GM23338 (cell line): ENCODE measurements around the gene PROB1. TPM values are rescaled to one million over a fixed set of nuclear protein-coding genes. Genes with fewer than 3 reads are reported as not detected.

ENCODE experiments used
- ATAC-seq: fragments of 200-7000 bp; cut with Tn5 transposase; 3 replicates; pipeline ENCODE4 v1.9.1; 2020
- DNase-seq: peaks from one replicate; pipeline ENCODE4 v3.0.0-alpha.2; 2015; ENCODE audit warnings: low spot score
- H2AFZ ChIP-seq: fragments of 200-600 bp; sonication (generic); 2 replicates; pipeline ENCODE4 v1.8.0; 2016; ENCODE audit warnings: antibody characterized with exemption, mild to moderate bottlenecking, moderate library complexity
- H3F3A ChIP-seq: fragments of 200-600 bp; sonication (generic); replicated peaks from 2 replicates; pipeline ENCODE4 v1.8.0; 2017; ENCODE audit warnings: antibody characterized with exemption, mixed run types, low read depth
- H3K27ac ChIP-seq: fragments of 200-600 bp; sonication (generic); 2 replicates; pipeline ENCODE4 v1.6.1; 2016; ENCODE audit warnings: low read depth
- H3K27me3 ChIP-seq: fragments of 200-600 bp; sonication (generic); 2 replicates; pipeline ENCODE4 v1.8.0; 2016; ENCODE audit warnings: mild to moderate bottlenecking, mixed run types, moderate library complexity; ENCODE audit not compliant: insufficient read depth
- H3K36me3 ChIP-seq: fragments of 200-600 bp; sonication (generic); 2 replicates; pipeline ENCODE4 v1.8.0; 2016; ENCODE audit warnings: mild to moderate bottlenecking; ENCODE audit not compliant: insufficient read depth
- H3K4me1 ChIP-seq: fragments of 200-600 bp; sonication (generic); 2 replicates; pipeline ENCODE4 v1.8.0; 2016; ENCODE audit warnings: mild to moderate bottlenecking, moderate library complexity; ENCODE audit not compliant: insufficient read depth
- H3K4me2 ChIP-seq: fragments of 200-600 bp; sonication (generic); 2 replicates; pipeline ENCODE4 v1.7.1; 2017; ENCODE audit warnings: mixed run types
- H3K4me3 ChIP-seq: fragments of 200-600 bp; sonication (generic); 2 replicates; pipeline ENCODE4 v1.6.1; 2016; ENCODE audit warnings: mixed run types
- H3K79me2 ChIP-seq: fragments of 200-600 bp; sonication (generic); replicated peaks from 2 replicates; pipeline ENCODE4 v1.8.0; 2017; ENCODE audit warnings: mild to moderate bottlenecking; ENCODE audit not compliant: insufficient read depth
- H3K9me2 ChIP-seq: fragments of 200-600 bp; sonication (generic); 2 replicates; pipeline ENCODE4 v1.8.0; 2017; ENCODE audit not compliant: insufficient read depth
- H4K20me1 ChIP-seq: fragments of 200-600 bp; sonication (generic); replicated peaks from 2 replicates; pipeline ENCODE4 v1.8.0; 2017; ENCODE audit warnings: mild to moderate bottlenecking; ENCODE audit not compliant: insufficient read depth
- H3K27ac Mint-ChIP-seq: 2 replicates; pipeline ENCODE4 v1.8.0; 2020; ENCODE audit warnings: inconsistent platforms, mild to moderate bottlenecking, moderate library complexity, mixed read lengths
- H3K27me3 Mint-ChIP-seq: 3 replicates; pipeline ENCODE4 v1.8.0; 2022; ENCODE audit warnings: low read depth, mild to moderate bottlenecking, moderate library complexity, mixed read lengths, inconsistent platforms; ENCODE audit not compliant: insufficient read depth, poor library complexity
- H3K36me3 Mint-ChIP-seq: 3 replicates; pipeline ENCODE4 v1.8.0; 2021; ENCODE audit warnings: low read depth, mild to moderate bottlenecking, inconsistent platforms, moderate library complexity, mixed read lengths
- H3K4me1 Mint-ChIP-seq: 3 replicates; pipeline ENCODE4 v1.8.0; 2020; ENCODE audit warnings: mild to moderate bottlenecking, inconsistent platforms, mixed read lengths
- H3K4me3 Mint-ChIP-seq: 3 replicates; pipeline ENCODE4 v1.8.0; 2021; ENCODE audit warnings: moderate library complexity, mild to moderate bottlenecking, inconsistent platforms, mixed read lengths
- H3K9me3 Mint-ChIP-seq: 3 replicates; pipeline ENCODE4 v1.8.0; 2020; ENCODE audit warnings: moderate library complexity, mild to moderate bottlenecking, inconsistent platforms, mixed read lengths
- CREB1 ChIP-seq: fragments of 250-450 bp; sonication (Bioruptor Pico); IDR thresholded peaks from 2 replicates; pipeline ENCODE4 v1.5.0; 2020; ENCODE audit warnings: low read depth, mild to moderate bottlenecking, moderate library complexity
- EZH2 ChIP-seq: fragments of 200-600 bp; sonication (generic); IDR thresholded peaks from one replicate; pipeline ENCODE4 v1.8.0; 2017; ENCODE audit warnings: antibody characterized with exemption, mild to moderate bottlenecking, low read depth; ENCODE audit not compliant: unreplicated experiment
- EZH2phosphoT487 ChIP-seq: fragments of 200-600 bp; sonication (generic); IDR thresholded peaks from one replicate; pipeline ENCODE4 v1.8.1; 2018; ENCODE audit warnings: antibody characterized with exemption; ENCODE audit not compliant: unreplicated experiment
- JUNB ChIP-seq: IDR thresholded peaks from one replicate; pipeline ENCODE4 v1.6.1; 2016; ENCODE audit warnings: antibody characterized with exemption; ENCODE audit not compliant: unreplicated experiment
- NANOG ChIP-seq: IDR thresholded peaks from 2 replicates; pipeline ENCODE4 v1.6.1; 2016; ENCODE audit warnings: antibody characterized with exemption, borderline replicate concordance
- POLR2AphosphoS5 ChIP-seq: IDR thresholded peaks from 2 replicates; pipeline ENCODE4 v1.6.1; 2016; ENCODE audit warnings: antibody characterized with exemption, low read depth
- STAT1 ChIP-seq: IDR thresholded peaks from one replicate; pipeline ENCODE4 v1.6.1; 2016; ENCODE audit warnings: antibody characterized with exemption; ENCODE audit not compliant: unreplicated experiment
- ZNF114 ChIP-seq: fragments of 250-450 bp; sonication (Bioruptor Pico); IDR thresholded peaks from 2 replicates; pipeline ENCODE4 v1.5.0; 2020; ENCODE audit warnings: mild to moderate bottlenecking, moderate library complexity
- ZNF331 ChIP-seq: fragments of 250-450 bp; sonication (Bioruptor Pico); IDR thresholded peaks from 2 replicates; pipeline ENCODE4 v1.5.0; 2020; ENCODE audit warnings: low read depth, mild to moderate bottlenecking, moderate library complexity
- polyA plus RNA-seq: library from polyadenylated mRNA; unstranded; fragments of >200 nt; fragmentation: Nextera tagmentation; extraction: Ambion mirVana; gene quantifications from 2 replicates; pipeline ENCODE4 v1.2.1, GENCODE V29; 2016
- total RNA-seq: library from RNA; depleted of rRNA; stranded (reverse); fragments of >200 nt; shearing (Covaris generic); gene quantifications from 2 replicates; pipeline ENCODE4 v1.2.3, GENCODE V29; 2014
- TF ChIP-seq, protein P1 (sequence below): IDR thresholded peaks from one replicate; pipeline ENCODE4 v1.6.1; 2018; ENCODE audit warnings: antibody characterized with exemption; ENCODE audit not compliant: unreplicated experiment
- TF ChIP-seq, protein P2 (sequence below): IDR thresholded peaks from 2 replicates; pipeline ENCODE4 v1.6.1; 2016; ENCODE audit warnings: antibody characterized with exemption
- TF ChIP-seq, protein P3 (sequence below): fragments of 250-450 bp; sonication (Bioruptor Pico); IDR thresholded peaks from 2 replicates; pipeline ENCODE4 v1.5.0; 2020; ENCODE audit warnings: mild to moderate bottlenecking, moderate library complexity
- TF ChIP-seq, protein P4 (sequence below), 2 experiments: fragments of 200-600 bp in 1 of 2; sonication (generic) in 1 of 2; conservative IDR thresholded peaks; 2 replicates each; pipeline versions ENCODE4 v1.5.1 to v1.6.1; 2016 to 2017; ENCODE audit warnings: antibody characterized with exemption in 2 of 2, low read depth in 2 of 2, mild to moderate bottlenecking in 2 of 2, moderate library complexity in 1 of 2

Gene PROB1
- total and polyA plus RNA-seq, 2 experiments from 2014 or later: 0.73 to 2.7 TPM

DNA sequence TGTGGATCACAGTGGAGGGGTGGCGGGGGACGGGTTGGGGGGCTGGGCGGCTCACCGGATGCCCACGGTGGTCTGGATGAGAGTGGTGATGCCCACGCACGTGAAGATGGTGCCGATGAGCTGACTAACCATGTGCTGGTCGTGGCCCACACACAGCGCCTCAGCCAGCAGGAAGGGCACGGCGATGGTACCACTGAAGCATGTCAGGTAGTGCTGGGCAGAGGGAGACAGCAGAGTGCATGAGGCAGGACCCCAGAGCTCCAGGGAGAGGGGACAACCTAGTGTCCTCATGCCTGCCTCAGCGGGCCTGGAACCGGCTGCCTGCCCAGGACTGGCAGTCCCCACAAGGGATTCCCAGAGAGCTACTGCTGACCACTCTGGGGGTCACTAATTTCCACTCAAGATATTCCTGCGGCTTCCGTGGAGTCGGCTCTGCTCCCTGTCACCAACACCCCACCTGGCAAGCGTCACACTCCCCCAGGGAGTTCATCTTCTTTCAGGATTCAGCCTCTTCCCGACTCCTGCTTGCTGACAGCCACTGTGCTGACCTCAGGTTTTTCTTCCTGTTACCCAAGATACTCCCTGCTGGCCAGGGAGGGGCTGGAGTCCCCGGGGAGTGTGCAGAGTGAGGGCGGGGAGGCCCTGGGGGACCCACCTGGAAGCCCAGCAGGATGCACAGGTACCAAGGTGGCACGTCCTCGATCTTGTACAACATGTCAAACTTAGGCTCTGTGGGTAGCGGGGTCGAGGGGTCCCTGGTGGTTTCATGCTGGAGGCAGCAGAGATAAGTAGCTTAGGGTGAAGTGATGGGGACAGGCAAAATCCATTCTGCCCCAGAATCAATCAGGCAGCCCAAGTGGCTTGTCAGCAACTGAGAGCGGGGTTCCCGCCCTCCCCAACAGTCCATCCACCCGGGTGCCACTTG lies 12.8 kb downstream of the PROB1 start:
- peaks cover 8% of the 10 kb centered on the region for H3K27me3 Mint-ChIP-seq
- H4K20me1 ChIP-seq: no peaks in the 10 kb centered on the region; the same call in 1 of the 2 replicates
- no peaks in the 10 kb centered on the region for H3K27me3 ChIP-seq
- no peaks in the 10 kb centered on the region; the same call in 2 of the 3 replicates for H3K36me3 Mint-ChIP-seq
- no peak overlapping the region for H3K27ac Mint-ChIP-seq
- no peaks in the 10 kb centered on the region for H3K36me3 ChIP-seq
- no peak overlapping the region for H3K4me2 ChIP-seq
- TF ChIP-seq EZH2phosphoT487 (no peak), NANOG (no peak), STAT1 (no peak), CREB1 (CRISPR knock-in tag) (no peak), ZNF331 (CRISPR knock-in tag) (no peak), POLR2AphosphoS5 (no peak), EZH2 (no peak), JUNB (no peak), ZNF114 (no peak)
- TF ChIP-seq, protein P1, sequence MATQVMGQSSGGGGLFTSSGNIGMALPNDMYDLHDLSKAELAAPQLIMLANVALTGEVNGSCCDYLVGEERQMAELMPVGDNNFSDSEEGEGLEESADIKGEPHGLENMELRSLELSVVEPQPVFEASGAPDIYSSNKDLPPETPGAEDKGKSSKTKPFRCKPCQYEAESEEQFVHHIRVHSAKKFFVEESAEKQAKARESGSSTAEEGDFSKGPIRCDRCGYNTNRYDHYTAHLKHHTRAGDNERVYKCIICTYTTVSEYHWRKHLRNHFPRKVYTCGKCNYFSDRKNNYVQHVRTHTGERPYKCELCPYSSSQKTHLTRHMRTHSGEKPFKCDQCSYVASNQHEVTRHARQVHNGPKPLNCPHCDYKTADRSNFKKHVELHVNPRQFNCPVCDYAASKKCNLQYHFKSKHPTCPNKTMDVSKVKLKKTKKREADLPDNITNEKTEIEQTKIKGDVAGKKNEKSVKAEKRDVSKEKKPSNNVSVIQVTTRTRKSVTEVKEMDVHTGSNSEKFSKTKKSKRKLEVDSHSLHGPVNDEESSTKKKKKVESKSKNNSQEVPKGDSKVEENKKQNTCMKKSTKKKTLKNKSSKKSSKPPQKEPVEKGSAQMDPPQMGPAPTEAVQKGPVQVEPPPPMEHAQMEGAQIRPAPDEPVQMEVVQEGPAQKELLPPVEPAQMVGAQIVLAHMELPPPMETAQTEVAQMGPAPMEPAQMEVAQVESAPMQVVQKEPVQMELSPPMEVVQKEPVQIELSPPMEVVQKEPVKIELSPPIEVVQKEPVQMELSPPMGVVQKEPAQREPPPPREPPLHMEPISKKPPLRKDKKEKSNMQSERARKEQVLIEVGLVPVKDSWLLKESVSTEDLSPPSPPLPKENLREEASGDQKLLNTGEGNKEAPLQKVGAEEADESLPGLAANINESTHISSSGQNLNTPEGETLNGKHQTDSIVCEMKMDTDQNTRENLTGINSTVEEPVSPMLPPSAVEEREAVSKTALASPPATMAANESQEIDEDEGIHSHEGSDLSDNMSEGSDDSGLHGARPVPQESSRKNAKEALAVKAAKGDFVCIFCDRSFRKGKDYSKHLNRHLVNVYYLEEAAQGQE: no peak
- TF ChIP-seq, protein P2, sequence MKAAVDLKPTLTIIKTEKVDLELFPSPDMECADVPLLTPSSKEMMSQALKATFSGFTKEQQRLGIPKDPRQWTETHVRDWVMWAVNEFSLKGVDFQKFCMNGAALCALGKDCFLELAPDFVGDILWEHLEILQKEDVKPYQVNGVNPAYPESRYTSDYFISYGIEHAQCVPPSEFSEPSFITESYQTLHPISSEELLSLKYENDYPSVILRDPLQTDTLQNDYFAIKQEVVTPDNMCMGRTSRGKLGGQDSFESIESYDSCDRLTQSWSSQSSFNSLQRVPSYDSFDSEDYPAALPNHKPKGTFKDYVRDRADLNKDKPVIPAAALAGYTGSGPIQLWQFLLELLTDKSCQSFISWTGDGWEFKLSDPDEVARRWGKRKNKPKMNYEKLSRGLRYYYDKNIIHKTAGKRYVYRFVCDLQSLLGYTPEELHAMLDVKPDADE: no peak
- TF ChIP-seq, protein P3, sequence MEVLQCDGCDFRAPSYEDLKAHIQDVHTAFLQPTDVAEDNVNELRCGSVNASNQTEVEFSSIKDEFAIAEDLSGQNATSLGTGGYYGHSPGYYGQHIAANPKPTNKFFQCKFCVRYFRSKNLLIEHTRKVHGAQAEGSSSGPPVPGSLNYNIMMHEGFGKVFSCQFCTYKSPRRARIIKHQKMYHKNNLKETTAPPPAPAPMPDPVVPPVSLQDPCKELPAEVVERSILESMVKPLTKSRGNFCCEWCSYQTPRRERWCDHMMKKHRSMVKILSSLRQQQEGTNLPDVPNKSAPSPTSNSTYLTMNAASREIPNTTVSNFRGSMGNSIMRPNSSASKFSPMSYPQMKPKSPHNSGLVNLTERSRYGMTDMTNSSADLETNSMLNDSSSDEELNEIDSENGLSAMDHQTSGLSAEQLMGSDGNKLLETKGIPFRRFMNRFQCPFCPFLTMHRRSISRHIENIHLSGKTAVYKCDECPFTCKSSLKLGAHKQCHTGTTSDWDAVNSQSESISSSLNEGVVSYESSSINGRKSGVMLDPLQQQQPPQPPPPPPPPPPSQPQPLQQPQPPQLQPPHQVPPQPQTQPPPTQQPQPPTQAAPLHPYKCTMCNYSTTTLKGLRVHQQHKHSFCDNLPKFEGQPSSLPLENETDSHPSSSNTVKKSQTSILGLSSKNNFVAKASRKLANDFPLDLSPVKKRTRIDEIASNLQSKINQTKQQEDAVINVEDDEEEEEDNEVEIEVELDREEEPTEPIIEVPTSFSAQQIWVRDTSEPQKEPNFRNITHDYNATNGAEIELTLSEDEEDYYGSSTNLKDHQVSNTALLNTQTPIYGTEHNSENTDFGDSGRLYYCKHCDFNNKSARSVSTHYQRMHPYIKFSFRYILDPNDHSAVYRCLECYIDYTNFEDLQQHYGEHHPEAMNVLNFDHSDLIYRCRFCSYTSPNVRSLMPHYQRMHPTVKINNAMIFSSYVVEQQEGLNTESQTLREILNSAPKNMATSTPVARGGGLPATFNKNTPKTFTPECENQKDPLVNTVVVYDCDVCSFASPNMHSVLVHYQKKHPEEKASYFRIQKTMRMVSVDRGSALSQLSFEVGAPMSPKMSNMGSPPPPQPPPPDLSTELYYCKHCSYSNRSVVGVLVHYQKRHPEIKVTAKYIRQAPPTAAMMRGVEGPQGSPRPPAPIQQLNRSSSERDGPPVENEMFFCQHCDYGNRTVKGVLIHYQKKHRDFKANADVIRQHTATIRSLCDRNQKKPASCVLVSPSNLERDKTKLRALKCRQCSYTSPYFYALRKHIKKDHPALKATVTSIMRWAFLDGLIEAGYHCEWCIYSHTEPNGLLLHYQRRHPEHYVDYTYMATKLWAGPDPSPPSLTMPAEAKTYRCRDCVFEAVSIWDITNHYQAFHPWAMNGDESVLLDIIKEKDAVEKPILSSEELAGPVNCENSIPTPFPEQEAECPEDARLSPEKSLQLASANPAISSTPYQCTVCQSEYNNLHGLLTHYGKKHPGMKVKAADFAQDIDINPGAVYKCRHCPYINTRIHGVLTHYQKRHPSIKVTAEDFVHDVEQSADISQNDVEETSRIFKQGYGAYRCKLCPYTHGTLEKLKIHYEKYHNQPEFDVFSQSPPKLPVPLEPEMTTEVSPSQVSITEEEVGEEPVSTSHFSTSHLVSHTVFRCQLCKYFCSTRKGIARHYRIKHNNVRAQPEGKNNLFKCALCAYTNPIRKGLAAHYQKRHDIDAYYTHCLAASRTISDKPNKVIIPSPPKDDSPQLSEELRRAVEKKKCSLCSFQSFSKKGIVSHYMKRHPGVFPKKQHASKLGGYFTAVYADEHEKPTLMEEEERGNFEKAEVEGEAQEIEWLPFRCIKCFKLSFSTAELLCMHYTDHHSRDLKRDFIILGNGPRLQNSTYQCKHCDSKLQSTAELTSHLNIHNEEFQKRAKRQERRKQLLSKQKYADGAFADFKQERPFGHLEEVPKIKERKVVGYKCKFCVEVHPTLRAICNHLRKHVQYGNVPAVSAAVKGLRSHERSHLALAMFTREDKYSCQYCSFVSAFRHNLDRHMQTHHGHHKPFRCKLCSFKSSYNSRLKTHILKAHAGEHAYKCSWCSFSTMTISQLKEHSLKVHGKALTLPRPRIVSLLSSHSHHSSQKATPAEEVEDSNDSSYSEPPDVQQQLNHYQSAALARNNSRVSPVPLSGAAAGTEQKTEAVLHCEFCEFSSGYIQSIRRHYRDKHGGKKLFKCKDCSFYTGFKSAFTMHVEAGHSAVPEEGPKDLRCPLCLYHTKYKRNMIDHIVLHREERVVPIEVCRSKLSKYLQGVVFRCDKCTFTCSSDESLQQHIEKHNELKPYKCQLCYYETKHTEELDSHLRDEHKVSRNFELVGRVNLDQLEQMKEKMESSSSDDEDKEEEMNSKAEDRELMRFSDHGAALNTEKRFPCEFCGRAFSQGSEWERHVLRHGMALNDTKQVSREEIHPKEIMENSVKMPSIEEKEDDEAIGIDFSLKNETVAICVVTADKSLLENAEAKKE (CRISPR knock-in tag): no peak
- TF ChIP-seq, protein P4, sequence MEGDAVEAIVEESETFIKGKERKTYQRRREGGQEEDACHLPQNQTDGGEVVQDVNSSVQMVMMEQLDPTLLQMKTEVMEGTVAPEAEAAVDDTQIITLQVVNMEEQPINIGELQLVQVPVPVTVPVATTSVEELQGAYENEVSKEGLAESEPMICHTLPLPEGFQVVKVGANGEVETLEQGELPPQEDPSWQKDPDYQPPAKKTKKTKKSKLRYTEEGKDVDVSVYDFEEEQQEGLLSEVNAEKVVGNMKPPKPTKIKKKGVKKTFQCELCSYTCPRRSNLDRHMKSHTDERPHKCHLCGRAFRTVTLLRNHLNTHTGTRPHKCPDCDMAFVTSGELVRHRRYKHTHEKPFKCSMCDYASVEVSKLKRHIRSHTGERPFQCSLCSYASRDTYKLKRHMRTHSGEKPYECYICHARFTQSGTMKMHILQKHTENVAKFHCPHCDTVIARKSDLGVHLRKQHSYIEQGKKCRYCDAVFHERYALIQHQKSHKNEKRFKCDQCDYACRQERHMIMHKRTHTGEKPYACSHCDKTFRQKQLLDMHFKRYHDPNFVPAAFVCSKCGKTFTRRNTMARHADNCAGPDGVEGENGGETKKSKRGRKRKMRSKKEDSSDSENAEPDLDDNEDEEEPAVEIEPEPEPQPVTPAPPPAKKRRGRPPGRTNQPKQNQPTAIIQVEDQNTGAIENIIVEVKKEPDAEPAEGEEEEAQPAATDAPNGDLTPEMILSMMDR (conservative IDR thresholded peaks at IDR 0.05; ENCODE audit: low read depth in 2 of 2): no peak
- ATAC-seq: no peak
- peaks cover 4% of the 10 kb centered on the region; the same call in 1 of the 2 replicates for H3K4me1 ChIP-seq
- H3K4me1 Mint-ChIP-seq: peaks cover 10% of the 10 kb centered on the region; the same call in 2 of the 3 replicates
- H3K4me3 Mint-ChIP-seq: no peak overlapping the region
- H3K79me2 ChIP-seq: no peaks in the 10 kb centered on the region
- no peak overlapping the region for H2AFZ ChIP-seq
- no peak overlapping the region for H3K27ac ChIP-seq
- H3F3A ChIP-seq: no peaks in the 10 kb centered on the region; the same call in 1 of the 2 replicates
- no peaks in the 10 kb centered on the region for H3K9me3 Mint-ChIP-seq
- no peak for DNase-seq
- H3K4me3 ChIP-seq: no peak overlapping the region
- H3K9me2 ChIP-seq: no peaks in the 10 kb centered on the region
